Stimulated activated CD8-positive, alpha-beta memory T cell treated with anti-CD3 and anti-CD28 coated beads, Interleukin-2, amount 100 ng/mL, for 48 hours (primary cell): ENCODE measurements around the gene MX2.
"Not testable (repeated sequence)": the region's sequence is repeated elsewhere in the genome, so short reads cannot be mapped to it uniquely, and the experiment has no call there.

Experiments used
- DNase-seq, 2 donors: peaks; one replicate each; pipeline ENCODE4 v3.0.0-alpha.2; 2020; ENCODE audit warnings: low read depth in 2 of 2

MX2 gene, protein sequence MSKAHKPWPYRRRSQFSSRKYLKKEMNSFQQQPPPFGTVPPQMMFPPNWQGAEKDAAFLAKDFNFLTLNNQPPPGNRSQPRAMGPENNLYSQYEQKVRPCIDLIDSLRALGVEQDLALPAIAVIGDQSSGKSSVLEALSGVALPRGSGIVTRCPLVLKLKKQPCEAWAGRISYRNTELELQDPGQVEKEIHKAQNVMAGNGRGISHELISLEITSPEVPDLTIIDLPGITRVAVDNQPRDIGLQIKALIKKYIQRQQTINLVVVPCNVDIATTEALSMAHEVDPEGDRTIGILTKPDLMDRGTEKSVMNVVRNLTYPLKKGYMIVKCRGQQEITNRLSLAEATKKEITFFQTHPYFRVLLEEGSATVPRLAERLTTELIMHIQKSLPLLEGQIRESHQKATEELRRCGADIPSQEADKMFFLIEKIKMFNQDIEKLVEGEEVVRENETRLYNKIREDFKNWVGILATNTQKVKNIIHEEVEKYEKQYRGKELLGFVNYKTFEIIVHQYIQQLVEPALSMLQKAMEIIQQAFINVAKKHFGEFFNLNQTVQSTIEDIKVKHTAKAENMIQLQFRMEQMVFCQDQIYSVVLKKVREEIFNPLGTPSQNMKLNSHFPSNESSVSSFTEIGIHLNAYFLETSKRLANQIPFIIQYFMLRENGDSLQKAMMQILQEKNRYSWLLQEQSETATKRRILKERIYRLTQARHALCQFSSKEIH

DNA sequence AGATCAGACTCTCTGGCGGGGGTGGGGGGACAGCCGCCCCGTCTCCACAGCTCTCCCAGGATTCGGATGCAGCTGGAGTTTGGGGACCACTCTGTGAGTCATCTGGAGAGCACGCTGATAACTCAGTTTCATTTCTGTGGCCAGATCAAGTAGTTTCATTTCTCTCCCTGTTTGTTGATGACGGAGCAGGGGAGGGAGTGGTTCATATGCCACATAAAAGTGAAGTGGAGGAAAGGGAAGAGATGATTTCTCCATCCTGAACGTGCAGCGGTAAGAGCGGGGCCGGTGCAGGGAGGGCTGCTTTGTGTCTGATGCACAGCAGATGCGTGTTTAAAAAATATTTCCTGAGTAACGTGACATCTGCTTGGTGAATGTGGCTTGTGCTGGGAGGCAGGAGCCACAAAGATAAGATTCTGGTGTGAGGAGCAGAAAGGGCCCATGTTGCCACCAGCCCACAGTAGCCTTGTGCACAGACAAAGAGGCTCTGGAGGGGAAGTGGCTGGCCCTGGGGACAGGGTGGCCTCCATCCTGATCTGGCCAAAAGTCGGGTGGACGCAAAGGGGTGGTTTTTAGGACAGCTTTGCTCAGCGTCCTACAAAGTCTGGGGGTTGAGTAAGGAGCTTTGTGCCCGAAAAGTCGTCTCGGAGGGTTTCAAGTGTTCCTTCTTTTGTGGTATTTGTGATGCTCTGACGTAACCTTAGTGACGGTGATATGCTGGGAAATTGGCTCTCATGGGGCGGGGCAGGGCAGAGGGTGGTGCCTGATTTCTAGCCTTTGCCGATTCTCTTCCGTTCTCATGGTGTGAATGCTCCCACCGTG is at the start of gene MX2:
MX2 (plus strand) TSS at position 242 of the 819 bp plus-strand sequence. CDS start 14,880 bp downstream, outside the sequence.
- DNase-seq = peak; percentile 42 to 56

DNA sequence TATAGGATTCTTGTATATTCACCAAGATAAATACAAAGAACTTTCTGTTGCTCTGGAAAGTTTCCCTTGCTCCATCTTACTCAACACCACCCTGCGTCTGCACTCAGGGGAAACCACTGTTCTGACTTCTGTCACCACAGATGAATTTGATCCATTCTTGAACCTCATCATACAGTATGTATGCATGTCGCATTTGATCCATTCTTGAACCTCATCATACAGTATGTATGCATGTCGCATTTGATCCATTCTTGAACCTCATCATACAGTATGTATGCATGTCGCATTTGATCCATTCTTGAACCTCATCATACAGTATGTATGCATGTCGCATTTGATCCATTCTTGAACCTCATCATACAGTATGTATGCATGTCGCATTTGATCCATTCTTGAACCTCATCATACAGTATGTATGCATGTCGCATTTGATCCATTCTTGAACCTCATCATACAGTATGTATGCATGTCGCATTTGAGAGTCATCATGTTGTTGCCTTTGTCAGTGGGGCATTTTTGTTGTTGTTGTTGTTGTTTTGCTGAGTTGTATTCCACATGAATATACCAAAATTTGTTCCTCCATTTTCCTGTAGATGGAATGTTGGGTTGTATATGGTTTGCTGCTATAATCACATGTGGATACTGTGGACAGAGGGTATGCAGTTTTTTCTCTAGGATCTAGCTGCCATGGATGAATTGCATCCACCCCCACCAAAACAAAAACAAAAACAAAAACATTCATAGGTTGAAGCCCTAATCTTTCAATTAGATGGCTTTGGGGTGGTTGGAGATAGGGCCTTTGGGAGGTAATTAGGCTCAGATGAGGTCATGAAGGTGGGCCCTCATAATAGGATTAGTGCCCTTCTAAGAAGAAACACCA is 48.3 kb upstream of the MX2 start:
- not testable (repeated sequence) for DNase-seq

DNA sequence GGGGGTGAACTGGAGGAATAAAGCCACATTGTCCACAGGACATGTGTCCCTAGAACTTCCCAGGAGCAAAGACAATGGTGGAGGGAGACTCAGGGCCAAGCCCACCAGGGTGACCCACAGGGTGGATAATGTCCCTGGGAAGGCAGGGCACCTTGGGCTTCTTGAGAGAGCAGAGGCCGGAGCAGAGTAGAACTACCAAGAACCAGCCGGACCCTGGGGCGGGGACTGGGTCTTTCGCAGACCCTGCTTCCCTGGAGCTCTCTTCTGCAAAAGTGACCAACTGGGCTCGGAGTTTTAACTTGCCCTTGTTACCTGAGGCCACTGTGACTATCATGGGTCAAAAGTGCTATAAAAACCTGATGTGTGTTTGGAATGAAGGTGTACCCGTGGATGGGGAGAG is 46.1 kb upstream of the MX2 start:
- no peak for DNase-seq

DNA sequence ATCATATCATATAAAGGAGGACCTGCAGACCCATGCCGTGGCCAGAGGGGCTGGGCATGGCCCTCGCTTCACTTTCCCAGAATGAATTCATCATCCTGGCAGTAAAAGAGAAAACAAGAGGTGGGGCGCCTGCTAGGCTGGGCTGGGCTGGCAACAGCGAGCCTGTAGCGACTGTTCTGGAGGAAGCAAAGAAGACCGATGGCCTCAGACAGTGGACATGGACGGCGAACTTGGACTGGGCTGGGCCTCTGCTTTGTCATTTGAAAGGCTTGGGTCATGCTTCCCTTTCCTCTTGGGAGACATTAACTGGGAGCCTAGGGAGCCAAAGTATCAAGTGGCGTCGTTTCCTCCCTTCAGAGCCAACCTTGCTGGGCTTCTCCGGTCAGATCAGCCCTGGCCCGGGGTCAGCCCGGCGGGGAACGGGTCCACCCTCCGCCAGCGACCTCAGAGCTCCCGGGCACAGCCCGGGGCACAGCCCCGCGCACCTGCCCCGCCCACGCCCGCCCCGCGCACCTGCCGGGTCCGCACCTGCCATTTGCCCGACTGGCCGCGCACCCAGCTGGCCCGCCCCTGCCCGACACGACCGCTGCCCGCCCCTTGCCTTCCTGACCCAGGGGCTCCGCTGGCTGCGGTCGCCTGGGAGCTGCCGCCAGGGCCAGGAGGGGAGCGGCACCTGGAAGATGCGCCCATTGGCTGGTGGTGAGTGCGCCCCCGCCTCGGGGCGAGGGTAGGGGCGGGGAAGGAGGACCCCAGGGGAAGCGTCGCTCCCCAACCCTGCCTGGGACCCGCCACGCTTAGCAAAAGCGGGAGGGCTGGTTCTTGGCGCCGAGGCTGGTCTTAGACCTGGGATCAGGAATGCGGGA is 45.4 kb upstream of the MX2 start, which contains the start of gene FAM3B:
FAM3B (plus strand) TSS at position 602 of the 863 bp plus-strand sequence; CDS start at position 681, 79 bp downstream.
- DNase-seq = no peak

DNA sequence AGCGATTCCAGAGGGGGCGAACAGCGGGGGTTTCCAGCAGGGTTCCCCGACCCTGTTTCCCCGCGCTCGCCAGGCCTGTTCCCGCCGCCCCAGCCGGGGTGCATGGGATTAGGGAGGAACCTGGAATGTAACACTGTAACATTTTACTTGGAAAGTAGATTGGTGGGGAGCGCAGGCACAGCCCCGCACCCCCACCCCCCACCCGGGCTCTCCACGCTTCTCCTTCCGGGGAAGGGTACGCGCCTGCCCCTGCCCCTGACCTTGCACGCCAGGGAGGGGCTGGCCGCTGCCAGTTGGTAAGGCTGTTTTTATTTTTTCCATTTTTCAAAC is 44.8 kb upstream of the MX2 start:
- DNase-seq = no peak

DNA sequence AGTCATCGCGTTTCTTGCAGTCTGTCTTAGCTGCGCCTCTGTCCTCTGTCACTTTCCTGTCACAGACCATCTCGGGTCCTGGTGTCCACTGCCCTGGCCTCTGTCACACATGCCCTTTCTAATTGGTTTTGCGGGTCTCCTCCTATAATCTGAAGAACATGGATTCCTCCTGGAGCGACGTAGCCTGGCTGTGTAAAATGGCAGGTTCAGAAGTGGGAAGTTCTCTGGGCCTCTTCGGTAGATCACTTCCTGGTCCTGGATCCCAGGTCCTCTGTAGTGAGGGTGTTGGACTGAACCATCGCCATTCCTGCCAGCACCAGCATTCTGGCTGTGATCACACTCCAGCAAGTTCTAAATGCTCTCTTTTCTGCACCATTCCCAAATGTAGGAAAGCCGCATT is 44.4 kb upstream of the MX2 start:
- DNase-seq = no peak

DNA sequence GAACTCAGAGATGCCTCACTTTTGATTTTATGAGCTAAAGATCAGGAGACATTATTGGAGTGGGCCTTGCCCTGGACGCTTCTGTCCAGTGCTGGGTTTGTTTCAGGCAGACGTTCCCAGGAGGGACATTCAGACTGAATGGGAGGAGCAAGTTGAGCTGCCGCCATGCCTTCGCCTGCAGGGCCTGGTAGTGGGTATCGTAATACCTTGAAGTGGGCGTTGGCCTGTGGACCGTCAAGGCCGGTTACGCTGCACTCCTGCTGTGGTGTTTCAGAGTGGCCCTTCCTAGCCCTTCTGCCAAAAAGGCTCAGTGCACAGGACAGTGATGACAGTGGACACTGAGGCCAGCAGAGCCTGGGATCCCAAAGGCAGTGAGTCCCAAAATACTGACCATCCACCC is 43.6 kb upstream of the MX2 start:
- DNase-seq = no peak

DNA sequence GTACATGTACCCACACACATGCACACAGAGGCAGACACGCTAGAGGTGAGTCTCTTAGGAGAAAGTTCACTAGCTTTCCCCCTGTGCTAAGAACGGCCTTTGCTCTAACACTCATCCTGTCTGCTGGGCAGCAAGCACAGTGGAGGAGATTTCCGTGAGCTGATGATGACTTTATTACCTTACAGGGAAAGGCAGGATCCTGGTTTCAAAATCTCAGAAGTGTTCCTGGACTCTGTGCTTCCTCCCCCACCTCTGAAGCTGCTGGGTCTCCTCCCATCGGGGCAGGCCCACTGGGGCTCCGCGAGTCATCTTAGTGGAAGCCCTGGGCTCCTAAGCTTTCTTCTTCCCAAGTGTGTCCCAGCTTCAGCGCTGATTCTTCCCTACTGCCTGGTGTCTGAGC is 42.6 kb upstream of the MX2 start:
- DNase-seq = no peak

DNA sequence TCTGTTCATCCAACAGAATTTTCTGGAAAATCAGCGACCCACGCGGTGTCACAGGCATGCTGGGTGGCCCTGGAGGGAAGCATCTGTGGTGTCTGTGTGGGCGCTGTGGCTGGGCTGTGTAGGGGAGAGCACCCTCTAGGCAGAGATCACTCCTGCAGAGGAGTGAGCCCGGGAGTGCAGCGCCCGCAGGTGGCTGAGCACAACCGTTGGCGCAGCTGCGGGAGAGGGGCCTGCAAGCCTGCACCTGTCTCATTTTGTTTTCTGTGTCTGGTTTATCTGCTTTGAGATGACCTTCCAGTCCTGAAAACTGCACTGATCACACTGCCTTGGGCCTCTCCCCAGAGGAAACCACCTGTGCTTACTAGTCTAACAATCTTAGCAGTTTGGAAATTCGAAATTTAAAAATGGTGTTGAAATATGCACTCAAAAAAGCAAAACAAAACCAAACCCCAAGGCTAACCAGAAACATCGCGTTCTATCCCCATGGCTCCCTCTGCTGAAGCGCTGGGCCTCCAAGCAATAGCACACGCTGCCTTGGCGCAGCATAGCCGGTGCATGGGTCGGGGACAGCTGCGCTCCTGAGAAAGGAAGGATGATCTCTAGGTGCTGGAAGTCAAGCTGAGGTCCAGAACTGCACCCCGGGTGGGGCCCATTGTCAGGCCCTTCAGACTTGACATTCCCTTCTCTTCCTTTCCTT is 40.5 kb upstream of the MX2 start:
- no peak for DNase-seq

DNA sequence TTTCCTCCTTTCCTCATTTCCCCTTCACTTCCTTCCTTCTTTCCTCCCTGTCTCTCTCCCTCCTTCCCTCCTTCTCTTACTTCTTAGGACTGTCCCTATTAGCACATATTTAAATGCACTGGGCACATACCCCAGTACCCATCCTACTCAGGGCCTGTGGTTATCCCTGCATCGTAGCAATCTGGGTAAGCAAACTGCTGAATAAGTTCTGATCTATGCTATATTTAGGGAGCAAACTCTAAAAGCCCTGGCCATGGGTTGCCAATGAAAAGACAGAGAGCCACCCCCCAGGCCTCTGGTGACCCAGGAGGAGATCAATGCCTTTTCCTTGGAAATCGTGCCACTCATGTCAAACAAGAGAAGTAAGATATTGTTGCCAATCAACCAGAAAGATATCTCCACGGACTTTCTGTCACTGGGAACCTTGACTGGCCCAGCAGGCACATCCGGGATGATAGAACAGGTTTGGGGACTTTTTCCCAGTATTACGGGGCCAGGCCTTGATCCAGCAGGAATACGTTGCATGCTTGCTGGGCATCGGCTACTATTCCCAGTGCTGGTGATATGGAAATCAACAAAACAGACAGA is 39.8 kb upstream of the MX2 start:
- no peak for DNase-seq

DNA sequence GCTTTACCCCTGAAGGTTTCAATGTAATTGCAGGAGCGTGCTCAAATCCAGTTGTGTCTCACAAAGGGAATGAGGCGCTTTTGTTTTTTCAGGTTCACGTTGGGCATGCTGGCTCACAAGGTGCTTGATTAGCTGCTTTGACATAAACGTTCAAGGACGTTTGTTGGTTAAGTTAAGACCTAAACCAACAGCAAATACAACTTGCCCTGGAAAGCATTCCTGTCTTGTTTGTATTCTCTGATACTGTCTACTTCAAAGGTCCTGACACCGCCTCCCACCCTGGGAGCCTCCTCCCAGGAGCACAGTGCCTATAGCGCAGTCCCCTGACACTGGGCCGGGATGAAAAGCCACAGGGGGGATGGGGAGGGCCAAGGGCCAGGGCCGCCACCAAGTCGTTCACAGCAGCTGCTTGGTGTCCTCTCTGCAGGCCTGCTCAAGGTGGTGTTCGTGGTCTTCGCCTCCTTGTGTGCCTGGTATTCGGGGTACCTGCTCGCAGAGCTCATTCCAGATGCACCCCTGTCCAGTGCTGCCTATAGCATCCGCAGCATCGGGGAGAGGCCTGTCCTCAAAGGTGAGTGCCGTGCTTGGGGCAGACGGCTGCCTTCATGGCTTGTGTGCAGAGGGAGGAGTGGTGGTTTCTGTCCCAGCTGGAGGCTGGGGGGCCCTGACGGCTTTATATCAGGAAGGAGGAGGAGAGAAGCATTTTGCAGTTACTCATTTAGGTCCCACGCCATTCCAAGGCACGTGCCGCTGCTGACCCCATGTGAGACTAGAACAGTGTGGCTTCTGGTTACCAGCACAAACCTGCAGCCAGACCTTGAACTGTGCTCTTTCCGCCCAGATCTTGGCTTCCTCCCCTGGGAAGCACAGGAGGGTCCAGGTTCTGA is 39.1 kb upstream of the MX2 start:
- DNase-seq = no peak

DNA sequence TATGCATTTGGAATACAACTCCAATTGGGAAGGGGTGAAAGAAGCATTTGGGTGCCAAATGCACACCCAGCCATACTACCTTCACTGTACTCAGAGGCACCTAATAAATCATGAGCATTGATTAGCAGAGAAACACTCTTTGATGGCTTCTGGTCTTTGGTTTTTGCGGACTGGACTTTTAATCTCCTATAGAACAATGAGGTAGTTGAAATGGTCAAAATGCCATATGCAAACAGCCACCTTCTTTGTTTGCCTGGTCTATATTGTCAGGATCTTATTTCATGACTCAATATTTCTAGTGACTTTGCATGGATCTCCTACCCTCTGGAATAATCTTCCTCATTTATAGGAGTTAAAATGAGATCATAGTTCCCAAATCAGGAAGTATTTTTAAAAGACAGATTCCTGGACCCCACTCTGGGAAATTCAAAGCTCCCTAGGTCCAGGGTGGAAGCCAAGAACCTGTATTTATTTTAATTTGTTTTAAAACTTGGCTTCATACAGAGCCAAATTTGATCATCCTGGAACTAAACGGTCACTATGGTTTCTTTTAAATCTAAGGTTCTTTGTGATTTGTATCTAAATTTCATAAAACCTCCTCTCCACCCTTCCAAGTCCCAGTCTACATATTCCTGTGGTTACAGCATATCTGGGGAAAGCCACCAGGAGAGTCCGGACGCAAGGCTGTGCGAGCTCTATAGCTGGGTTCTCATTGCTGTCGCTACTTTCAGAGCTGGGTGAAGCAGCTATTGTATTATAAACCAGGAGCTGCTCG is 36.5 kb upstream of the MX2 start:
- no peak for DNase-seq

DNA sequence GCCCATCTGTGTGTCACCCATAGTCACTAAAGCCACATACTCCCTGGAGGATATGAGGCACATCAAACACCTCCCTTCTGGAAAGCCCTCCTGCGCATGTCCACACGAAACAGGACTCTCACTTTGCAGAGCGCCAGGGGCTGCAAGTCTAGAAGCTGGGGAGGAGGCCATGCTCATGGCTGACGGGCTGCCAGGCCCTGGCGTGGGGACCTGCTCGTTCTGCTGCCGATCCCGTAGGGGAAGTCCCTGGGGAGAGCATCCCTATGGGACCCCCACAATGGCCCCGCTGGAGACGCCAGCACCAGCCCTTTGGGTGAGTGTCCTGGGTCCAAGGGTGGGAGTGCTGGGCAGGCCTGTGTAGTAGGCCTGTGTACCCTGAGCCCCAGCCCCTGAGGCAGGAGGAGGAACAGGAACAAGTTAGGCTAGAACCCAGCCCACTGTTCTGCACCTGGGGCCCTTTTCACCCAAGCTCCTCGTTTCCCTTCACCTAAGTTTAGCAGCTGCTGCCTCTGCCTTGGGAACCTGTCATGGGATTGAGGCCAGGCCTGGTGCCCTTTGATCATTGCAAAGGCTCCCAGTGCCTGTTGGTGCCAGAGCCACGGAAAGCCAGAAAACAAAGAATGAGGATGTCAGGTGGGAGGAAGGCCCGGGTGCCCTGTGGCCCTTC is 35.3 kb upstream of the MX2 start:
- no peak for DNase-seq

DNA sequence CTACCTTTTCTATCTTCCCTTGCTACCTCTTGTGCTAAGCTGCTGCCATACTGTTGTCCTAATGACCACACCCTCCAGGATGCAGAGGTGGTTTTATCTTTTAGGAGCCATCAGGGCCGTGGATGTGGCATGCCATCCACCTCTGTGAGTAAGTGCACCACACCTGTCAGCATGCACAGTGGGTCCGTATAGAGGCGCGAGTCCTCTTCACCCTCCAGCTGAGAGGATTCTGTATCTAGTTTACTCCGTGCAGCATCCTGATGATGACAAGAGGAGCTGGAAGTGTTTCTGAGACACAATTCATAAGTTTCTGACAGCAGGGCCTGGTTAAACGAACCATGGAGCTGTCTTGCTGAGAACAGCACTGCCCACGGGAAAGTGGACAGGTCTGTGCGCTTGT is 34.1 kb upstream of the MX2 start:
- no peak for DNase-seq

DNA sequence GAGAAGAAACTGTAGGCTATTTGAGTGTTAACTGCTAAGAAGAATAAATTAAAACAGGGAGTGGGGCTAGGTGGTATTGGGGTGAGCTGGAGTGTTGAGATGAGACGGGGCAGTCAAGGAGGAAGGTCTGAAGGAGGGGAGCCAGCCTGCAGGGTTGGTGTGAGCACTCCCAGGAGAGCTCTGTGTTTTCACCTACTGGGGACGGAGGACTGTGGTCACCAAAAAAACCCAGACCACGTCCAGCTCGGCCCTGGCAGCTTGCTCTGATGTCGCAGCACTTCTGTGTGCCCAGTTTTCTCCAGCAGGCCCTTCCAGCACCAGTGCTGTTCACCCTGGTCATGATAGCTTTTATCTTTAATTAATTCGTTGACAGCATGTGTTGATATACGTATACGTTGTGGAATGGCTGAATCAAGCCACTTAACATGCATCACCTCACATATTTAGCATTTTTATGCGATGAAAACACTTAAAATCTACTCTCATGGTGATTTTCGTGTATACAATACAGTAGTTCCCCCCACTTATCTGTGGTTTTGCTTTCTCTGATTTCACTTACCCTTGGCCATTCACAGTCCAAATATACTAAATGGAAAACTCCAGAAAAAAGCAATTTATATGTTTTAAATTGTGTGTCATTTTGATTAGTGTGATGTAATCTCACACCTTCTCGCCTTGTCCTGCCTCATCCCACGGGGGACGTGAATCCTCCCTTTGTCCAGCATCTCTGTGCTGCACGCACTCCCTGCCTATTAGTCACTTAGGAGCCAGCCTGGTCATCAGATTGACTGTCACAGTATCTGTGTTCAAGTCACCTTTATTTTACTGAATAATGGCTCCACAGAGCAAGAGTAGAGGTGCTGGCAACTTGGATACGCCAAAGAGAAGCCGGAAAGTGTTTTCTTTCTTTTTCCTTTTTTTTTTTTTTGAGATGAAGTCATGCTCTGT is 32.9 kb upstream of the MX2 start:
- DNase-seq = no peak

DNA sequence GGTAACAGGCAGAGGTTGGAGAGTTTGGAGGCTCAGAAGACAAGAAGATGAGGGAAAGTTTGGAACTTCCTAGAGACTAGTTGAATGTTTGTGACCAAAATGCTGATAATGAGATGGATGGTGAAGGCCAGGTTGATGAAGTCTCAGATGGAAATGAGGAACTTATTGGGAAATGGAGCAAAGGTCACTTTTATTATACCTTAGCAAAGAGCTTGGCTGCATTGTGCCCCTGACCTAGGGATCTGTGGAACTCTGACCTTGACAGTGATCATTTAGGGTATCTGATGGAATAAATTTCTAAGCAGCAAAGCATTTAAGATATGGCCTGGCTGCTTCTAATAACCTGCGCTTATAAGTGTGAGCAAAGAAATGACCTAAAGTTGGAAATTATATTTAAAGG is 28.1 kb upstream of the MX2 start:
- DNase-seq = no peak
